GM18511 (cell line): Measurements from ENCODE around the gene TEN1.
"Not testable (repeated sequence)": the region's sequence is repeated elsewhere in the genome, so short reads cannot be mapped to it uniquely, and the experiment has no call there.

Experiments
- ATAC-seq: cut with Tn5 transposase; IDR thresholded peaks from one replicate; pipeline ENCODE4 v1.9.1; 2021; ENCODE audit warnings: mild to moderate bottlenecking, moderate library complexity; ENCODE audit not compliant: unreplicated experiment

The TEN1 gene

GRCh38 chr17:76024353-76024752 lies 45.3 kb downstream of the TEN1 start:
- ATAC-seq = no peak

GRCh38 chr17:76025294-76025693 lies 46.3 kb downstream of the TEN1 start:
- no peak for ATAC-seq

- no peak for ATAC-seq
Observed at GRCh38 chr17:76026714-76027158, 47.7 kb downstream of the TEN1 start.

GRCh38 chr17:76027159-76027839 lies 48.3 kb downstream of the TEN1 start, which contains the start of gene EVPL:
Gene EVPL, minus strand, starts transcription at chr17:76027306. Its CDS starts 108 bp downstream, at chr17:76027198.
- no peak for ATAC-seq

- ATAC-seq = no peak
Observed at GRCh38 chr17:76032073-76032779, 53.2 kb downstream of the TEN1 start.

- no peak for ATAC-seq
Observed at GRCh38 chr17:76032780-76033108, 53.7 kb downstream of the TEN1 start.

- ATAC-seq = no peak
Observed at GRCh38 chr17:76033139-76033538, 54.1 kb downstream of the TEN1 start.

- ATAC-seq = no peak
Observed at GRCh38 chr17:76034428-76035350, 55.6 kb downstream of the TEN1 start.

GRCh38 chr17:76036497-76037261 lies 57.6 kb downstream of the TEN1 start:
- no peak for ATAC-seq

- ATAC-seq = no peak
Observed at GRCh38 chr17:76038050-76038449, 59.0 kb downstream of the TEN1 start.

GRCh38 chr17:76039121-76039520 lies 60.1 kb downstream of the TEN1 start:
- ATAC-seq = no peak

GRCh38 chr17:76040376-76040775 lies 61.3 kb downstream of the TEN1 start:
- ATAC-seq = no peak

- ATAC-seq = not testable (repeated sequence)
Observed at GRCh38 chr17:76042868-76043267, 63.8 kb downstream of the TEN1 start.

GRCh38 chr17:76044475-76045007 lies 65.5 kb downstream of the TEN1 start:
- ATAC-seq = not testable (repeated sequence)

- no peak for ATAC-seq
Observed at GRCh38 chr17:76046064-76046463, 67.0 kb downstream of the TEN1 start.

- ATAC-seq = no peak
Observed at GRCh38 chr17:76048025-76048605, 69.1 kb downstream of the TEN1 start.

GRCh38 chr17:76048711-76049110 lies 69.7 kb downstream of the TEN1 start:
- ATAC-seq = no peak

GRCh38 chr17:76049239-76049638 lies 70.2 kb downstream of the TEN1 start:
- no peak for ATAC-seq

GRCh38 chr17:76049836-76050537 lies 70.9 kb downstream of the TEN1 start:
- ATAC-seq = no peak
